ENCODE data around the gene ARHGAP15. TPM values are rescaled to one million over a fixed set of nuclear protein-coding genes. Genes with fewer than 3 reads are reported as not detected.

The ARHGAP15 gene
- total RNA-seq, 1 donor from 2014 or later = 7.0 TPM

- no peaks in the 10 kb centered on the region for H3K27me3 ChIP-seq (ENCODE audit: low read depth)
- no peak for TF ChIP-seq CTCF (IDR thresholded peaks at IDR 0.05; ENCODE audit: borderline replicate concordance)
- intact Hi-C loops (cut with micrococcal nuclease) = no loop called here
Measured at GRCh38 chr2:143121957-143122356, 7.3 kb upstream of the ARHGAP15 start.

GRCh38 chr2:143123911-143124310 is 5.3 kb upstream of the ARHGAP15 start:
- H3K27ac ChIP-seq (replicated peaks) = no peak overlapping the region
- no peak overlapping the region for H3K4me3 ChIP-seq
- H3K27me3 ChIP-seq (ENCODE audit: low read depth) = no peaks in the 10 kb centered on the region
- H3K4me1 ChIP-seq = no peaks in the 10 kb centered on the region
- H3K9me3 ChIP-seq (replicated peaks) = no peaks in the 10 kb centered on the region
- intact Hi-C loops (cut with micrococcal nuclease) = no loop called here
- H3K36me3 ChIP-seq = no peaks in the 10 kb centered on the region
- DNase-seq = no peak
- no peak for TF ChIP-seq CTCF (IDR thresholded peaks at IDR 0.05; ENCODE audit: borderline replicate concordance)

More at GRCh38 chr2:143121957-143122356, 7.3 kb upstream of the ARHGAP15 start:
- no peaks in the 10 kb centered on the region for H3K36me3 ChIP-seq
- H3K4me1 ChIP-seq = no peaks in the 10 kb centered on the region
- H3K9me3 ChIP-seq (replicated peaks) = no peaks in the 10 kb centered on the region
- DNase-seq = no peak
- H3K27ac ChIP-seq (replicated peaks) = no peak overlapping the region
- H3K4me3 ChIP-seq = no peak overlapping the region

GRCh38 chr2:143124445-143124844 is 4.8 kb upstream of the ARHGAP15 start:
- Histone ChIP-seq H3K27ac (replicated peaks) (no peak overlapping the region), H3K36me3 (no peaks in the 10 kb centered on the region), H3K4me1 (no peaks in the 10 kb centered on the region), H3K4me3 (no peak overlapping the region), H3K27me3 (ENCODE audit: low read depth) (no peaks in the 10 kb centered on the region), H3K9me3 (replicated peaks) (no peaks in the 10 kb centered on the region)
- TF ChIP-seq CTCF (IDR thresholded peaks at IDR 0.05; ENCODE audit: borderline replicate concordance) = no peak
- no peak for DNase-seq
- intact Hi-C loops (cut with micrococcal nuclease) = no loop called here

- no peaks in the 10 kb centered on the region for H3K36me3 ChIP-seq
- no peaks in the 10 kb centered on the region for H3K27me3 ChIP-seq (ENCODE audit: low read depth)
- no peaks in the 10 kb centered on the region for H3K9me3 ChIP-seq (replicated peaks)
- H3K27ac ChIP-seq (replicated peaks) = no peak overlapping the region
- intact Hi-C loops (cut with micrococcal nuclease) = no loop called here
- no peak for DNase-seq
- no peak overlapping the region for H3K4me3 ChIP-seq
- no peak for TF ChIP-seq CTCF (IDR thresholded peaks at IDR 0.05; ENCODE audit: borderline replicate concordance)
- H3K4me1 ChIP-seq = no peaks in the 10 kb centered on the region
Measured at GRCh38 chr2:143125717-143126116, 3.5 kb upstream of the ARHGAP15 start.

GRCh38 chr2:143132355-143132754 is 3.1 kb downstream of the ARHGAP15 start:
- Histone ChIP-seq H3K4me1 (no peaks in the 10 kb centered on the region), H3K27me3 (ENCODE audit: low read depth) (no peaks in the 10 kb centered on the region), H3K4me3 (no peak overlapping the region), H3K27ac (replicated peaks) (no peak overlapping the region), H3K9me3 (replicated peaks) (no peaks in the 10 kb centered on the region), H3K36me3 (no peaks in the 10 kb centered on the region)
- intact Hi-C loops (cut with micrococcal nuclease) = no loop called here
- no peak for DNase-seq
- no peak for TF ChIP-seq CTCF (IDR thresholded peaks at IDR 0.05; ENCODE audit: borderline replicate concordance)

- TF ChIP-seq CTCF (IDR thresholded peaks at IDR 0.05; ENCODE audit: borderline replicate concordance) = no peak
- no peaks in the 10 kb centered on the region for H3K36me3 ChIP-seq
- H3K27me3 ChIP-seq (ENCODE audit: low read depth) = no peaks in the 10 kb centered on the region
- no peaks in the 10 kb centered on the region for H3K4me1 ChIP-seq
- H3K27ac ChIP-seq (replicated peaks) = no peak overlapping the region
- no peak for DNase-seq
- H3K4me3 ChIP-seq = no peak overlapping the region
- H3K9me3 ChIP-seq (replicated peaks) = no peaks in the 10 kb centered on the region
- intact Hi-C loops (cut with micrococcal nuclease) = no loop called here
Measured at GRCh38 chr2:143133783-143134182, 4.6 kb downstream of the ARHGAP15 start.
